ENCODE measurements around the gene BAHCC1.
A peak's percentile ranks its signal among the peaks of the same experiment; 100 is the strongest.
"Not testable (repeated sequence)": the region's sequence is repeated elsewhere in the genome, so short reads cannot be mapped to it uniquely, and the experiment has no call there.

The BAHCC1 gene

GRCh38 chr17:81394921-81395599, at the start of gene BAHCC1:
Gene BAHCC1 (plus strand): TSS chr17:81395457. CDS start chr17:81399740, 4,283 bp downstream.
- DNase-seq (ENCODE audit: low read depth, low spot score), result peak; percentile 100

GRCh38 chr17:81346090-81346907, 49.0 kb upstream of the BAHCC1 start:
- DNase-seq (ENCODE audit: low read depth, low spot score), result peak; percentile 96

- no peak for DNase-seq (ENCODE audit: low read depth, low spot score)
Observed at GRCh38 chr17:81346908-81347349, 48.3 kb upstream of the BAHCC1 start.

- DNase-seq (ENCODE audit: low read depth, low spot score), result no peak
Observed at GRCh38 chr17:81347437-81347836, 47.8 kb upstream of the BAHCC1 start.

- DNase-seq (ENCODE audit: low read depth, low spot score), result no peak
Observed at GRCh38 chr17:81348097-81349055, 46.9 kb upstream of the BAHCC1 start.

- DNase-seq (ENCODE audit: low read depth, low spot score), result no peak
Observed at GRCh38 chr17:81349397-81350319, 45.6 kb upstream of the BAHCC1 start.

- DNase-seq (ENCODE audit: low read depth, low spot score), result no peak
Observed at GRCh38 chr17:81350320-81350890, 44.9 kb upstream of the BAHCC1 start.

GRCh38 chr17:81351329-81352052, 43.8 kb upstream of the BAHCC1 start:
- DNase-seq (ENCODE audit: low read depth, low spot score), result not testable (repeated sequence)

- DNase-seq (ENCODE audit: low read depth, low spot score), result not testable (repeated sequence)
Observed at GRCh38 chr17:81352056-81352455, 43.2 kb upstream of the BAHCC1 start.

- no peak for DNase-seq (ENCODE audit: low read depth, low spot score)
Observed at GRCh38 chr17:81354252-81354953, 40.9 kb upstream of the BAHCC1 start.

- DNase-seq (ENCODE audit: low read depth, low spot score), result no peak
Observed at GRCh38 chr17:81354954-81355347, 40.3 kb upstream of the BAHCC1 start.

- no peak for DNase-seq (ENCODE audit: low read depth, low spot score)
Observed at GRCh38 chr17:81359218-81359617, 36.0 kb upstream of the BAHCC1 start.

- DNase-seq (ENCODE audit: low read depth, low spot score), result not testable (repeated sequence)
Observed at GRCh38 chr17:81362001-81362400, 33.3 kb upstream of the BAHCC1 start.

- DNase-seq (ENCODE audit: low read depth, low spot score), result no peak
Observed at GRCh38 chr17:81364278-81365147, 30.7 kb upstream of the BAHCC1 start.

GRCh38 chr17:81365148-81365600, 30.1 kb upstream of the BAHCC1 start:
- peak; percentile 72 for DNase-seq (ENCODE audit: low read depth, low spot score)

- DNase-seq (ENCODE audit: low read depth, low spot score), result no peak
Observed at GRCh38 chr17:81365601-81366585, 29.4 kb upstream of the BAHCC1 start.

- DNase-seq (ENCODE audit: low read depth, low spot score), result no peak
Observed at GRCh38 chr17:81366648-81367047, 28.6 kb upstream of the BAHCC1 start.

Measured in ELF-1 (cell line).